Cortex of kidney (tissue), 1 donor: ENCODE data around the gene AADAT.
"Not testable (repeated sequence)": the region's sequence is repeated elsewhere in the genome, so short reads cannot be mapped to it uniquely, and the experiment has no call there.

Experiments used
- DNase-seq: peaks from one replicate; lab custom pipeline; 2025; lab: John Stamatoyannopoulos, UW

The AADAT gene

GRCh38 chr4:170089274-170089667 lies 485 bp downstream of the AADAT start:
- DNase-seq: no peak

GRCh38 chr4:170088716-170089115 lies 1.0 kb downstream of the AADAT start:
- DNase-seq: no peak

- DNase-seq: no peak
These were observed 2.5 kb downstream of the AADAT start for GRCh38 chr4:170087163-170087700.

- no peak for DNase-seq
These were observed 6.2 kb downstream of the AADAT start for GRCh38 chr4:170083541-170083940.

- no peak for DNase-seq
These were observed 9.3 kb downstream of the AADAT start for GRCh38 chr4:170080496-170080895.

GRCh38 chr4:170079981-170080380 lies 9.8 kb downstream of the AADAT start:
- DNase-seq: no peak

GRCh38 chr4:170071196-170071595 lies 18.6 kb downstream of the AADAT start:
- DNase-seq: no peak

GRCh38 chr4:170068438-170069128 lies 21.2 kb downstream of the AADAT start:
- DNase-seq: no peak

- no peak for DNase-seq
These were observed 30.3 kb downstream of the AADAT start for GRCh38 chr4:170059421-170059820.

- no peak for DNase-seq
These were observed 30.9 kb downstream of the AADAT start for GRCh38 chr4:170058826-170059225.

- no peak for DNase-seq
These were observed 31.9 kb downstream of the AADAT start for GRCh38 chr4:170057866-170058265.

GRCh38 chr4:170052919-170053318 lies 36.8 kb downstream of the AADAT start:
- DNase-seq: no peak

- DNase-seq: no peak
These were observed 38.4 kb downstream of the AADAT start for GRCh38 chr4:170051402-170051801.

- DNase-seq: no peak
These were observed 40.0 kb downstream of the AADAT start for GRCh38 chr4:170049766-170050165.

GRCh38 chr4:170047771-170048354 lies 41.9 kb downstream of the AADAT start:
- no peak for DNase-seq

- not testable (repeated sequence) for DNase-seq
These were observed 43.6 kb downstream of the AADAT start for GRCh38 chr4:170046156-170046555.

GRCh38 chr4:170040031-170040680 lies 49.6 kb downstream of the AADAT start:
- no peak for DNase-seq

- no peak for DNase-seq
These were observed 51.0 kb downstream of the AADAT start for GRCh38 chr4:170038769-170039168.

- no peak for DNase-seq
These were observed 51.5 kb downstream of the AADAT start for GRCh38 chr4:170038232-170038631.

- no peak for DNase-seq
These were observed 52.3 kb downstream of the AADAT start for GRCh38 chr4:170037481-170037880.

GRCh38 chr4:170035845-170036244 lies 53.9 kb downstream of the AADAT start:
- DNase-seq: no peak

GRCh38 chr4:170035231-170035630 lies 54.5 kb downstream of the AADAT start:
- DNase-seq: no peak

- DNase-seq: no peak
These were observed 55.8 kb downstream of the AADAT start for GRCh38 chr4:170033999-170034398.
